BLaER1 treated with 17β-estradiol and CSF1 and Interleukin-3, amounts not matched to agents 10 nM and 100 nM (cell line): ENCODE results near the gene GAB3.
A peak's percentile ranks its signal among the peaks of the same experiment; 100 is the strongest.
"Not testable (repeated sequence)": the region's sequence is repeated elsewhere in the genome, so short reads cannot be mapped to it uniquely, and the experiment has no call there.

Source experiments
- H3K27ac ChIP-seq, 11 experiments: shearing (Covaris generic); formaldehyde crosslinking; 2 replicates each; pipeline ENCODE4 v1.8.1; 2022
- H3K27me3 ChIP-seq, 11 experiments: shearing (Covaris generic); formaldehyde crosslinking; 2 replicates each; pipeline ENCODE4 v1.8.1; 2022
- H3K36me3 ChIP-seq, 11 experiments: shearing (Covaris generic); formaldehyde crosslinking; 2 replicates each; pipeline ENCODE4 v1.8.1; 2022
- H3K4me1 ChIP-seq, 10 experiments: shearing (Covaris generic); formaldehyde crosslinking; 2 replicates each; pipeline ENCODE4 v1.8.1; 2022
- H3K4me2 ChIP-seq, 11 experiments: shearing (Covaris generic); formaldehyde crosslinking; 2 replicates each; pipeline ENCODE4 v1.8.1; 2022
- H3K4me3 ChIP-seq, 10 experiments: shearing (Covaris generic); formaldehyde crosslinking; 2 replicates each; pipeline ENCODE4 v1.8.1; 2022
- H3K9ac ChIP-seq, 11 experiments: shearing (Covaris generic); formaldehyde crosslinking; 2 replicates each; pipeline ENCODE4 v1.8.1; 2022
- H3K9me3 ChIP-seq, 11 experiments: shearing (Covaris generic); formaldehyde crosslinking; replicated peaks in 1 of 11; 2 replicates each; pipeline ENCODE4 v1.8.1; 2022
- H4K20me1 ChIP-seq, 11 experiments: shearing (Covaris generic); formaldehyde crosslinking; 2 replicates each; pipeline ENCODE4 v1.8.1; 2022
- Cebpa-rat ChIP-seq, 11 experiments: shearing (Covaris generic); IDR thresholded peaks; 2 replicates each; pipeline ENCODE4 v1.8.1; 2022

Gene GAB3

GRCh38 chrX:154658187-154658586 lies 92.7 kb downstream of the GAB3 start:
- Histone ChIP-seq H4K20me1 (no peaks in the 10 kb centered on the region), H3K9ac (no peak overlapping the region), H3K4me1 (peaks cover 0 to 13% (median 9%) of the 10 kb centered on the region in 10 experiments; a peak in 10 of 20 replicates), H3K4me3 (no peak overlapping the region), H3K27ac (no peak overlapping the region), H3K4me2 (no peak overlapping the region), H3K27me3 (peaks cover 18 to 71% (median 49%) of the 10 kb centered on the region in 11 experiments; a peak in 20 of 22 replicates), H3K9me3 (peaks cover 14 to 75% (median 51%) of the 10 kb centered on the region in 11 experiments), H3K36me3 (no peaks in the 10 kb centered on the region)
- no peak for TF ChIP-seq Cebpa-rat (IDR thresholded peaks at IDR 0.05)

GRCh38 chrX:154657226-154657805 lies 93.6 kb downstream of the GAB3 start:
- Histone ChIP-seq H4K20me1 (no peaks in the 10 kb centered on the region), H3K36me3 (no peaks in the 10 kb centered on the region), H3K9me3 (peaks cover 5 to 66% (median 45%) of the 10 kb centered on the region in 11 experiments), H3K4me3 (no peak overlapping the region), H3K9ac (no peak overlapping the region), H3K27ac (no peak overlapping the region), H3K4me1 (peaks cover 0 to 13% (median 8%) of the 10 kb centered on the region in 10 experiments; a peak in 10 of 20 replicates), H3K27me3 (peaks cover 11 to 62% (median 40%) of the 10 kb centered on the region in 11 experiments; a peak in 20 of 22 replicates), H3K4me2 (no peak overlapping the region)
- TF ChIP-seq Cebpa-rat (IDR thresholded peaks at IDR 0.05) = no peak

GRCh38 chrX:154655786-154656185 lies 95.1 kb downstream of the GAB3 start:
- no peak overlapping the region for H3K4me3 ChIP-seq
- no peak for TF ChIP-seq Cebpa-rat (IDR thresholded peaks at IDR 0.05)
- peaks cover 0 to 51% (median 34%) of the 10 kb centered on the region in 11 experiments; a peak in 15 of 22 replicates for H3K9me3 ChIP-seq
- H3K4me2 ChIP-seq = no peak overlapping the region
- peaks cover 0 to 7% (median 3%) of the 10 kb centered on the region in 10 experiments; a peak in 5 of 20 replicates for H3K4me1 ChIP-seq
- H3K36me3 ChIP-seq = no peaks in the 10 kb centered on the region
- H3K9ac ChIP-seq = no peak overlapping the region
- peaks cover 9 to 54% (median 35%) of the 10 kb centered on the region in 11 experiments; a peak in 19 of 22 replicates for H3K27me3 ChIP-seq
- no peaks in the 10 kb centered on the region for H4K20me1 ChIP-seq
- no peak overlapping the region for H3K27ac ChIP-seq

- no peak for TF ChIP-seq Cebpa-rat (IDR thresholded peaks at IDR 0.05)
- no peaks in the 10 kb centered on the region for H4K20me1 ChIP-seq
- no peak overlapping the region for H3K9ac ChIP-seq
- peaks cover 9 to 52% (median 31%) of the 10 kb centered on the region in 11 experiments; a peak in 19 of 22 replicates for H3K27me3 ChIP-seq
- no peak overlapping the region for H3K4me3 ChIP-seq
- no peak overlapping the region for H3K27ac ChIP-seq
- no peak overlapping the region for H3K4me2 ChIP-seq
- peaks cover 0 to 9% (median 4%) of the 10 kb centered on the region in 10 experiments; a peak in 5 of 20 replicates for H3K4me1 ChIP-seq
- peaks cover 0 to 47% (median 31%) of the 10 kb centered on the region in 11 experiments; a peak in 15 of 22 replicates for H3K9me3 ChIP-seq
- H3K36me3 ChIP-seq = no peaks in the 10 kb centered on the region
These were observed 95.5 kb downstream of the GAB3 start for GRCh38 chrX:154655346-154655745.

GRCh38 chrX:154654925-154655324 lies 96.0 kb downstream of the GAB3 start:
- no peaks in the 10 kb centered on the region for H3K36me3 ChIP-seq
- H3K4me3 ChIP-seq = no peak overlapping the region
- H3K9me3 ChIP-seq = peaks cover 0 to 42% (median 29%) of the 10 kb centered on the region in 11 experiments; a peak in 15 of 22 replicates
- TF ChIP-seq Cebpa-rat (IDR thresholded peaks at IDR 0.05) = no peak
- H3K4me1 ChIP-seq = peaks cover 2 to 13% (median 7%) of the 10 kb centered on the region in 10 experiments
- H3K27me3 ChIP-seq = peaks cover 5 to 52% (median 30%) of the 10 kb centered on the region in 11 experiments; a peak in 19 of 22 replicates
- no peak overlapping the region for H3K9ac ChIP-seq
- no peak overlapping the region for H3K27ac ChIP-seq
- no peaks in the 10 kb centered on the region for H4K20me1 ChIP-seq
- peak overlapping the region in 4 of 11 experiments; percentile 7 to 23 (median 20); a peak in 2 of 22 replicates for H3K4me2 ChIP-seq

GRCh38 chrX:154654372-154654771 lies 96.5 kb downstream of the GAB3 start:
- H3K4me1 ChIP-seq = peaks cover 8 to 18% (median 13%) of the 10 kb centered on the region in 10 experiments
- TF ChIP-seq Cebpa-rat (IDR thresholded peaks at IDR 0.05) = no peak
- no peak overlapping the region for H3K9ac ChIP-seq
- no peak overlapping the region for H3K4me3 ChIP-seq
- H3K36me3 ChIP-seq = no peaks in the 10 kb centered on the region
- H3K9me3 ChIP-seq = peaks cover 0 to 37% (median 25%) of the 10 kb centered on the region in 11 experiments; a peak in 14 of 22 replicates
- H3K27ac ChIP-seq = no peak overlapping the region
- no peaks in the 10 kb centered on the region for H4K20me1 ChIP-seq
- peak overlapping the region in 5 of 11 experiments; percentile 7 to 23 (median 21); a peak in 4 of 22 replicates for H3K4me2 ChIP-seq
- peaks cover 5 to 52% (median 30%) of the 10 kb centered on the region in 11 experiments; a peak in 18 of 22 replicates for H3K27me3 ChIP-seq

GRCh38 chrX:154653413-154653812 lies 97.5 kb downstream of the GAB3 start, which contains the start of gene CTAG2:
TSS of gene CTAG2 (minus strand) at chrX:154653579. CDS start at chrX:154653515, 64 bp downstream.
- H3K9ac ChIP-seq, H3K36me3 ChIP-seq, H4K20me1 ChIP-seq, H3K27ac ChIP-seq, H3K4me3 ChIP-seq: not testable (repeated sequence)
- H3K9me3 ChIP-seq = peaks cover 0 to 29% (median 15%) of the 10 kb centered on the region in 11 experiments; a peak in 14 of 22 replicates
- H3K4me1 ChIP-seq = peaks cover 16 to 27% (median 21%) of the 10 kb centered on the region in 10 experiments
- peaks cover 4 to 50% (median 26%) of the 10 kb centered on the region in 11 experiments; a peak in 17 of 22 replicates for H3K27me3 ChIP-seq
- peak within 1 kb of the TSS in 3 of 11 experiments; percentile 21 to 23 (median 22); a peak in 3 of 22 replicates for H3K4me2 ChIP-seq

GRCh38 chrX:154653048-154653401 lies 97.9 kb downstream of the GAB3 start:
- TF ChIP-seq Cebpa-rat (IDR thresholded peaks at IDR 0.05) = no peak
- Histone ChIP-seq H3K4me3 (no peak overlapping the region), H3K4me2 (no peak overlapping the region), H3K27ac (no peak overlapping the region), H3K36me3 (no peaks in the 10 kb centered on the region), H3K9me3 (peaks cover 0 to 25% (median 11%) of the 10 kb centered on the region in 11 experiments; a peak in 13 of 22 replicates), H3K9ac (no peak overlapping the region), H3K4me1 (peaks cover 16 to 27% (median 21%) of the 10 kb centered on the region in 10 experiments), H3K27me3 (peaks cover 4 to 49% (median 25%) of the 10 kb centered on the region in 11 experiments; a peak in 17 of 22 replicates), H4K20me1 (no peaks in the 10 kb centered on the region)

GRCh38 chrX:154652311-154653047 lies 98.4 kb downstream of the GAB3 start:
- Histone ChIP-seq H4K20me1 (no peaks in the 10 kb centered on the region), H3K9me3 (peaks cover 0 to 21% (median 8%) of the 10 kb centered on the region in 11 experiments; a peak in 13 of 22 replicates), H3K4me2 (no peak overlapping the region), H3K36me3 (no peaks in the 10 kb centered on the region), H3K4me3 (no peak overlapping the region), H3K27me3 (peaks cover 4 to 44% (median 25%) of the 10 kb centered on the region in 11 experiments; a peak in 17 of 22 replicates), H3K27ac (no peak overlapping the region), H3K4me1 (peaks cover 16 to 27% (median 21%) of the 10 kb centered on the region in 10 experiments), H3K9ac (no peak overlapping the region)
- TF ChIP-seq Cebpa-rat (IDR thresholded peaks at IDR 0.05) = no peak
